Measurements from ENCODE around the gene MICAL3. TPM values are rescaled to one million over a fixed set of nuclear protein-coding genes. Genes with fewer than 3 reads are reported as not detected.

Gene MICAL3
- total RNA-seq, 1 experiment from 2014 or later: 23.7 TPM

DNA sequence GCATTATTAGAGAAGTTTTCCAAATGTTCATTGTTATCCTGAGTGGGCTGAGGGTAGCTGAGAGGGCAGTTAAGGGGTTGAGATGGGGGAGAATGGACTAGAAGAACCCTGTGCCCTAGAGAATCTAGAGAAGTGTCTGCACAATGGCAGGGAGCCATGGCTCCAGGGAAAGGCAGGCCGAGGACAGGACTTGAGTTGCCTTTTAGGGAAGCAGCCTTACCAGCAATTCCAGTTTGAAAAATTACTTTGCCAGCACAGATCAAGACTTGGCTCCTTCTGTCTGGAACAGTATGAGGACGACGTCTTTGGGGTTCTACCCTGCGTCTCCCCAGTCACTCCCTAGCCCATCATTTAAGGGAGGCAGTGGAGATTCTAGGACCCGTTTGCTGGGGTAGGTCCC is 25.7 kb upstream of the MICAL3 start:
- no peak for TF ChIP-seq EZH2 (IDR thresholded peaks at IDR 0.05; ENCODE audit: low read length, unreplicated experiment)
- no peak for TF ChIP-seq EZH2phosphoT487 (IDR thresholded peaks at IDR 0.05; ENCODE audit: borderline replicate concordance, low read length)
- TF ChIP-seq, protein P1, sequence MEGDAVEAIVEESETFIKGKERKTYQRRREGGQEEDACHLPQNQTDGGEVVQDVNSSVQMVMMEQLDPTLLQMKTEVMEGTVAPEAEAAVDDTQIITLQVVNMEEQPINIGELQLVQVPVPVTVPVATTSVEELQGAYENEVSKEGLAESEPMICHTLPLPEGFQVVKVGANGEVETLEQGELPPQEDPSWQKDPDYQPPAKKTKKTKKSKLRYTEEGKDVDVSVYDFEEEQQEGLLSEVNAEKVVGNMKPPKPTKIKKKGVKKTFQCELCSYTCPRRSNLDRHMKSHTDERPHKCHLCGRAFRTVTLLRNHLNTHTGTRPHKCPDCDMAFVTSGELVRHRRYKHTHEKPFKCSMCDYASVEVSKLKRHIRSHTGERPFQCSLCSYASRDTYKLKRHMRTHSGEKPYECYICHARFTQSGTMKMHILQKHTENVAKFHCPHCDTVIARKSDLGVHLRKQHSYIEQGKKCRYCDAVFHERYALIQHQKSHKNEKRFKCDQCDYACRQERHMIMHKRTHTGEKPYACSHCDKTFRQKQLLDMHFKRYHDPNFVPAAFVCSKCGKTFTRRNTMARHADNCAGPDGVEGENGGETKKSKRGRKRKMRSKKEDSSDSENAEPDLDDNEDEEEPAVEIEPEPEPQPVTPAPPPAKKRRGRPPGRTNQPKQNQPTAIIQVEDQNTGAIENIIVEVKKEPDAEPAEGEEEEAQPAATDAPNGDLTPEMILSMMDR (conservative IDR thresholded peaks at IDR 0.05; ENCODE audit: low read depth, low read length): no peak
- Histone ChIP-seq H3K36me3 (ENCODE audit: low read depth, low read length) (no peaks in the 10 kb centered on the region), H3K27ac (ENCODE audit: low read length) (no peak overlapping the region), H3K9ac (ENCODE audit: low read length) (no peak overlapping the region), H3K9me2 (replicated peaks; ENCODE audit: low read length) (no peaks in the 10 kb centered on the region), H3K9me3 (ENCODE audit: low read length) (no peaks in the 10 kb centered on the region), H3K4me1 (ENCODE audit: insufficient read depth, low read length) (no peaks in the 10 kb centered on the region), H3K27me3 (ENCODE audit: low read length) (no peaks in the 10 kb centered on the region), H2AFZ (ENCODE audit: low read length) (no peak overlapping the region), H4K20me1 (ENCODE audit: low read length) (no peaks in the 10 kb centered on the region), H3F3A (ENCODE audit: low read length, unreplicated experiment) (no peaks in the 10 kb centered on the region), H3K4me3 (ENCODE audit: low read length) (no peak overlapping the region), H3K79me2 (ENCODE audit: low read length) (no peaks in the 10 kb centered on the region), H3K4me2 (ENCODE audit: low read length) (no peak overlapping the region)
- ChIA-PET POLR2A (ENCODE audit: unreplicated experiment) (no interaction called here), CTCF (no interaction called here)
- DNase-seq (no peak), ATAC-seq (no peak)
- intact Hi-C loops (cut with micrococcal nuclease): no loop called here
- no TSS peak for BruUV-seq (replicated peaks)

DNA sequence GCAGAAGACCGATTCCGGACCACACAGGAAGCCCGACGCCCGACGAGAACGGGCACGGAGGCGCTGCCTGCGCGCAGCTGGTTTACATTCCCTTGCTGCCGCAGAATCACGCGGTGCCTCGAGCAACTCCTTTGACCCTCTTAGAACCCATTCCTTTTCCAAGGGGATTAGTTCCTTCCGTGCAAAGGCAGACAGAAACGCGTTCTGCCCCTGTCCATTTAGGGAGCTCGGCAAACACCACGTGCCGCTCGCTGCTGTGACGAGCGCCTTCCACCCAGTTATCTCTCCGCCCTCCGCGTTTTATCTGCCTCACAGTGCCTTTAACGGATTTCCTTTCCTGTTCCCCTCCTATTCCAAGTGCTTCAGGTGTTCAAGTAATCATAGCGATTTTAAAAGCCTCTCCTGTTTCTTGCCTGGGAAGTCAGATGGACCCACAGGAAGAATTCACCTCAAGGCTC is 24.1 kb upstream of the MICAL3 start:
- no peak overlapping the region for H3K4me3 ChIP-seq (ENCODE audit: low read length)
- no peak overlapping the region for H3K4me2 ChIP-seq (ENCODE audit: low read length)
- no peak overlapping the region for H2AFZ ChIP-seq (ENCODE audit: low read length)
- no peaks in the 10 kb centered on the region for H3K9me3 ChIP-seq (ENCODE audit: low read length)
- BruUV-seq (replicated peaks): no TSS peak
- H3F3A ChIP-seq (ENCODE audit: low read length, unreplicated experiment): no peaks in the 10 kb centered on the region
- no peaks in the 10 kb centered on the region for H3K9me2 ChIP-seq (replicated peaks; ENCODE audit: low read length)
- intact Hi-C loops (cut with micrococcal nuclease): no loop called here
- H3K4me1 ChIP-seq (ENCODE audit: insufficient read depth, low read length): no peaks in the 10 kb centered on the region
- TF ChIP-seq EZH2phosphoT487 (IDR thresholded peaks at IDR 0.05; ENCODE audit: borderline replicate concordance, low read length) (no peak), EZH2 (IDR thresholded peaks at IDR 0.05; ENCODE audit: low read length, unreplicated experiment) (no peak)
- TF ChIP-seq, protein P1 (conservative IDR thresholded peaks at IDR 0.05; ENCODE audit: low read depth, low read length): no peak
- no peaks in the 10 kb centered on the region for H4K20me1 ChIP-seq (ENCODE audit: low read length)
- ATAC-seq (no peak), DNase-seq (no peak)
- POLR2A ChIA-PET (ENCODE audit: unreplicated experiment): no interaction called here
- H3K36me3 ChIP-seq (ENCODE audit: low read depth, low read length): no peaks in the 10 kb centered on the region
- H3K27ac ChIP-seq (ENCODE audit: low read length): no peak overlapping the region
- H3K27me3 ChIP-seq (ENCODE audit: low read length): no peaks in the 10 kb centered on the region
- H3K9ac ChIP-seq (ENCODE audit: low read length): no peak overlapping the region
- no peaks in the 10 kb centered on the region for H3K79me2 ChIP-seq (ENCODE audit: low read length)
- CTCF ChIA-PET: no interaction called here

DNA sequence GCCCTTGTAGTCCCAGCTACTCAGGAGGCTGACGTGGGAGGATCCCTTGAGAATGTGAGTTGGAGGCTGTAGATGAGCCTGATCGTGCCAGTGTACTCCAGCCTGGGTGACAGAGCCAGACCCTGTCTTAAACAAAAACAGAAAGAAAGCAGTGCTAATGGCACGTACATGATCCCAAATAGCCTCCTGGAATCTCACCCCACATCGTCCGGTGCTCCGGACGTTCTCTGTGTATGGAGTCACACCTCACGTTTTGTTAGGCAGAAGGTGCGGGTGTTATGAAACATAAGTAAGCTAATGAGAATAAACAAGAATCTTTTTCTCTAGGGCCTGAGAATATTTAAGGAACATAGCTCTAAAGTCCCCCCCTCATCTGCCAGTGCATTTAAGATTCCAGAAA is 23.7 kb upstream of the MICAL3 start:
- intact Hi-C loops (cut with micrococcal nuclease): no loop called here
- TF ChIP-seq EZH2 (IDR thresholded peaks at IDR 0.05; ENCODE audit: low read length, unreplicated experiment): no peak
- TF ChIP-seq, protein P1 (conservative IDR thresholded peaks at IDR 0.05; ENCODE audit: low read depth, low read length): no peak
- TF ChIP-seq EZH2phosphoT487 (IDR thresholded peaks at IDR 0.05; ENCODE audit: borderline replicate concordance, low read length): no peak

More for the DNA sequence above, 23.7 kb upstream of the MICAL3 start:
- Histone ChIP-seq H2AFZ (ENCODE audit: low read length) (no peak overlapping the region), H3K9me2 (replicated peaks; ENCODE audit: low read length) (no peaks in the 10 kb centered on the region), H3K4me1 (ENCODE audit: insufficient read depth, low read length) (no peaks in the 10 kb centered on the region), H3K79me2 (ENCODE audit: low read length) (no peaks in the 10 kb centered on the region), H3K27me3 (ENCODE audit: low read length) (no peaks in the 10 kb centered on the region), H4K20me1 (ENCODE audit: low read length) (no peaks in the 10 kb centered on the region), H3K27ac (ENCODE audit: low read length) (no peak overlapping the region), H3K9me3 (ENCODE audit: low read length) (no peaks in the 10 kb centered on the region), H3F3A (ENCODE audit: low read length, unreplicated experiment) (no peaks in the 10 kb centered on the region), H3K4me3 (ENCODE audit: low read length) (no peak overlapping the region), H3K4me2 (ENCODE audit: low read length) (no peak overlapping the region), H3K36me3 (ENCODE audit: low read depth, low read length) (no peaks in the 10 kb centered on the region), H3K9ac (ENCODE audit: low read length) (no peak overlapping the region)
- DNase-seq (no peak), ATAC-seq (no peak)
- ChIA-PET POLR2A (ENCODE audit: unreplicated experiment) (no interaction called here), CTCF (no interaction called here)
- BruUV-seq (replicated peaks): no TSS peak
